NK-92 (cell line): ENCODE data around the gene CEBPE.

Experiments
- DNase-seq: peaks from one replicate; lab custom pipeline; 2025; ENCODE audit not compliant: unreplicated experiment; lab: John Stamatoyannopoulos, UW

The CEBPE gene

DNA sequence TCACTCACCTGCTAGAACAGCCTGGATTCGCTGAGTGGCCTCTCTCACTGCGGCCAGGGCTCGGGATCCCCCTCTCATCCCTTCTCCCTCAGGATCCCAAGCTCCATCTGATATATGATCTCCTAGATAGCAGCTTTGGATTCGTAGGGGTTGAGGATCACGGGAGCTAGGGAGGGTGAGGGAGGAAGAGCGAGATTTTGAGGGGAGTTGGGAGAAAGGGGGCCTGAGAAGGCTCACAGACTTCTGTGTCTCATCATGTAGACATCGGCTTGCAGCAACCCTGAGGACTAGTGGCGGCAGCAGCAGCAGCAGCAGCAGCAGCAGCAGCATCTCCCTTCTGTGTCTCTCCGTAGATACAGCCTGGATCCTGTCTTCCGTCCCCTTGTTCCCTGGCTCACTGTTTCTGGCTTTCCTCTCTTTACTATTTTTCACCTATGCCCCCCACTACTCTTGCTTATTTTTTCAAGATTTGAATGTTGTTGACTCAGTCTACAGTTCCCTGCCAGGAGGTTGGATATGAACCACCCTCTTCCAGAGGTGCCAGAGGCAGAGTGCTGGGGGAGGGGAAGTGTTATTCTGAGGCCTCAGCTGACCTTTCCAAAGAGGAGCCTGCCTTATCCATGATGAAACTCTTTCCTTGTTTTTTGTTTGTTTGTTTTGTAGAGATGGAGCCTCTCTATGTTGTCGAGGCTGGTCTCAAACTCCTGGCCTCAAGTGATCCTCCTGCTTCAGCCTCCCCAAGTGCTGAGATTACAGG lies 14.3 kb downstream of the CEBPE start, which contains the start of gene CIROP:
TSS of gene CIROP (minus strand) at position 399 of the 757 bp plus-strand sequence. CDS start at position 330, 69 bp downstream.
- no peak for DNase-seq

- DNase-seq, result no peak
Observed at GRCh38 chr14:23104070-23104590, 14.9 kb downstream of the CEBPE start.

GRCh38 chr14:23103581-23103980 lies 15.5 kb downstream of the CEBPE start:
- no peak for DNase-seq

DNA sequence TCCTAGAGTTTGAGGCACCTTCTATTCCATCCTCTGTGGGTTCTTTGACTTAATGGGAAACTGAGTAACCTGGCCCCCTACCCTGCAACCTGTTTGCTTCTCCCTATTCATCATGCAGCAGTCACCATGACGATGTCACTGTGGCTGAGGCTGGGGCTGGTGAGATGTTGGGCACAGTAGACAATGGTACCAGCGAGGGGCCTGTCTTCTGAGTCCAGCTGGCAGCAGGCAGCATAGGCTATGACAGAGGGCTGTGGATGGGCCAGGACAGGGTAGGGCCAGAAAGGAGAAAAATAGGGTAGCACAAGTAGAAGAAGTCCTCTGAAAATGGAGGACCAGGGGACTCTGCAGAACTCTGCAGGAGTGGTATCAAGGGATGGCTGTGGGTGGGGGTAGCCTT lies 16.3 kb downstream of the CEBPE start:
- DNase-seq, result no peak

- DNase-seq, result no peak
Observed at GRCh38 chr14:23101986-23102625, 16.9 kb downstream of the CEBPE start.

- no peak for DNase-seq
Observed at GRCh38 chr14:23101213-23101970, 17.7 kb downstream of the CEBPE start.

GRCh38 chr14:23099212-23099861 lies 19.7 kb downstream of the CEBPE start:
- no peak for DNase-seq

GRCh38 chr14:23097786-23098185 lies 21.3 kb downstream of the CEBPE start:
- no peak for DNase-seq

GRCh38 chr14:23095196-23096108 lies 23.6 kb downstream of the CEBPE start, which contains the start of gene C14orf119:
C14orf119 (plus strand) TSS chr14:23095505; CDS start chr14:23097659, 2,154 bp downstream.
- no peak for DNase-seq

GRCh38 chr14:23094666-23095195 lies 24.3 kb downstream of the CEBPE start, which contains the start of gene ACIN1:
ACIN1 (minus strand) TSS chr14:23095136; CDS start chr14:23095112, 24 bp downstream.
- DNase-seq, result no peak

- DNase-seq, result no peak
Observed at GRCh38 chr14:23093991-23094665, 24.9 kb downstream of the CEBPE start.

DNA sequence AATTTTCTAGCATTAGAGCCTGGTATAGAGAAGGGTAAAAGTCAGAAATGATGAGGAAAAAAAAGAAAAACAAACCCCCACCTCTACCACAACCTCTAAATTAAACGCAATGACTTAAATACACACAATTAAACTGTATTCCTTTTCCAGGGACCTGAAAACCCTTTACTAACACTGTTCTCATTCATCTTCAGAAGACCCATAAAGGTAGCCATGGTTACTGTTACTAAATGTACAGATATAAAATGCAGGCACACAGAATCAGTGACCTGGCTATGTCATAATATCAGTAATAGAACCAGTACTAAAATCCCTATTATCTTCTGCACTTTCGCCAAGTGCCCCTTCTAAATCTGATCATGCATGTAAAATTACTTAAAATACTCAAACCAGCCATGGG lies 25.5 kb downstream of the CEBPE start:
- DNase-seq, result no peak

- no peak for DNase-seq
Observed at GRCh38 chr14:23093104-23093503, 26.0 kb downstream of the CEBPE start.

DNA sequence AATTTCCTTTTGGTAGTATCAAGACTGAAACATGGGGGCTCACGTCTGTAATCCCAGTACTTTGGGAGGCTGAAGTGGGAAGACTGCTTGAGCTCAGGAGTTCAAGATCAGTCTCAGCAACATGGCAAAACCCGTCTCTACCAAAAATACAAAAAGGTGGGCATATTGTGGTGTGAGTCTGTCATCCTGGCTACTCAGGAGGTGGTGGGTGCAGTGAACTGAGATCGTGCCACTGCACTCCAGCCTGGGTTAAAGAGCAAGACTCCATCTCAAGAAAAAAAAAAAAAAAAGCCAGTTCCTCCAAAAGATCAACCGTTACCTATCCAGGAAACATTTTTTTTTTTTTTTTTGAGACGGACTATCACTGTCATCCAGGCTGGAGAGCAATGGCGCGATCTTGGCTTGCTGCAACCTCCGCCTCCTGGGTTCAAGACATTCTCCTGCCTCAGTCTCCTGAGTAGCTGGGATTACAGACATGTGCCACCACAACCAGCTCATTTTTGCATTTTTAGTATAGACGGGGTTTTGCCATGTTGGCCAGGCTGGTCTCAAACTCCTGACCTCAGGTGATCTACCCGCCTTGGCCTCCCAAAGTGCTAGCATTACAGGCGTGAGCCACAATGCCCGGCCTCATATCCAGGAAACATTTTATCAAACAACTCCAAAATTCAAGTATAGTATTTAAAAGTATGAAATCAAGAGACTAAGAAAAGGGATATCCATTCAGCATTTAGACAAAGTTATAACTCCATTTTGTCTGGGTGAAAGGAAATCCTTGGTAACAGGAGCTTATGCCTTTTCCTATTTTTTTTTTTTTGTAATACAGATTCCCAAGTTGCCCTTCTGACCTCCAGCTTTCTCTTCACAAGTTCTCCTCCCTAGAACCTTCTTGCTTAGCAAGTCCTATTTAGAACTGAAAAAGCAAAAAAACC lies 27.5 kb downstream of the CEBPE start:
- no peak for DNase-seq

DNA sequence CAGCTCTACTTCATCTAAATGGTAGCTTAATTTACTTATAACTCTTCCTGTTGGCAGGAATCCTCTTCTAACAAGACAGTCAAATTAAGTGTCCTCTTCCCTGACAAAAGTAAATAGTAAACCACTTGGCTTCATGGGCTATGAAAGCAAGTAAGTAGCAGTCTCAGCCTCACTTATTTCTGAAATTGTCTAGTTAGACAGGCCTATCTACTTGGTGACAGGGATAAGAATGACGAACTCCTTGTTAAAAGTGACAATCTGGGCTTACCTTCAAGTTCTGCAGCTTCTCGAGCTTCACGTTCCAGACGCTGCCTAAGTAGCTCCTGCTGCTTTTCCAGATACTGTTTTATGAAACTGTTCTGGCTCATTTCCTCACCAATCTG lies 28.8 kb downstream of the CEBPE start:
- no peak for DNase-seq

DNA sequence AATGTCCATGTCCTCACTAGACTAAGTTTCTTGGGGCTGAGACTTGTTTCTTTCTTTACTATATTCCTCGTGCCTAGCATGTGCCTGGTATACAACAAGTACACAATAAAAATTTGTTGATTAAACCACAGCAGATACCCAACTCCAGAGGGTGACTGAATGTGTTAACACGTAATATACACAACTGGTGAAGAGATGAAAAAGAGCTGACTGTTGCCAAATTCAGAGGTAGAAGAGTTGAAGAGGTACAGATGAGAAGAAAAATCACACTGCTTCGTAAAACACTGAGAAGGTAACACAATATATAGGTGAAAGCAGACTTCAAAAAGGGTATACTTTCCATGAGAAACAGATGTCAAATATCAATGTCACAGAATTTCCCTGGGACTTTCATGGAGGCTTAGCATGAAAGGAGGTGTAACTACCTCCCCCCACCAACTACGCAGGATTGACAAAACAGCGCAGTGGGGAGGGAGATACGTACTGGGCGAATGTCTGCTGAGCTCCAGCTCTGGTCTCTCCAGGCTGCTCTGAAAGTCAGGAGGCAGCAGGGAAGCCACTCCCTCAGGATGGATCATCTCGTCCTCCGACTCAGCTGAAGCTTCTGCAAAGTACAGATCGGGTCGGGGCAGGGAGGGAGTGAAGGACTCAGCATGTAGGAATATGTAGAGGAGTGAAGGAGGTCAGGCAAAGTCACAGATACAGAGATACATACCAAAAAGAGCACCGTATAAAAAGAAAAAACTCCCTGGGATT lies 29.4 kb downstream of the CEBPE start:
- DNase-seq, result no peak

- no peak for DNase-seq
Observed at GRCh38 chr14:23086565-23086964, 32.5 kb downstream of the CEBPE start.
